NCI-H2196 (cell line): ENCODE data around the gene MOGAT2.
"Not testable (repeated sequence)": the region's sequence is repeated elsewhere in the genome, so short reads cannot be mapped to it uniquely, and the experiment has no call there.

Experiments
- DNase-seq: peaks from one replicate; lab custom pipeline; 2025; ENCODE audit not compliant: unreplicated experiment; lab: John Stamatoyannopoulos, UW

MOGAT2 gene

GRCh38 chr11:75718419-75719339 is 1.0 kb downstream of the MOGAT2 start:
- DNase-seq, result no peak

DNA sequence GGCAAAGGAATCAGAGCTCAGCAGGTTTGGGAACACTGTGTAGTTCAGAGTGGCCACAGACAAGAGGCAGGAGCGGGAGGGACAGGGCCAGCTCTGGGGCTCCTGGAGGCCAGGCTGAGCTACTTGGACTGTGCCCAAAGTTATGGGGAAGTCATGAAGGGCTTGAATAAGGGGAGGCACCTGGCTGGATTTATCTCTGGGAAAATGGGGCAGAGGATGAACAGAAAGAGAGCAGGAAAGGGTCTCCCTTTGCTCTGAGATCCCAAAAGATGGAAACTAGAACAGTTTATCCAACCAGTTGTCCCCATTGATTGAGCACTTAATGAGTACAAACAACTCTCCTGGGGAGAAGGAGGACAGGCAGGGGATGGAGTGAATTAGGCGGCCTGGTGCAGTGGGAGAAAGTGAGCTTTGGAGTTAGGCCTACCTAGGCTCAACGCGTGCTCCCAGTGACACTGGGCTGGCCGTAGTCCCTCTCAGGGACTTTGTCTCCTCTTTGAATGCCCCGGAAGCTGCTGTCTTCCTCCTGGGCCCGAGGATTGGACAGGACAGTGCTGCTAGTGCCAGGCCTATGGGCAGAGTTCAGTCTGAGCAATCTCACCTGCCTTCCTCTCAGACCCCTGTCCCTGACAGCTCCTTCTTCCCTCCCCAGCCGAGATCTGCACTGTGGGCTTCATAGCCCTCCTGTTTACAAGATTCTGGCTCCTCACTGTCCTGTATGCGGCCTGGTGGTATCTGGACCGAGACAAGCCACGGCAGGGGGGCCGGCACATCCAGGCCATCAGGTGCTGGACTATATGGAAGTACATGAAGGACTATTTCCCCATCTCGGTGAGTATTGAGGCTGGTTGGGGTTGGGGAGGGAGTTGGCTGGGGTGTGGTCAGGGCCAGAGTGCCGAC is 2.0 kb downstream of the MOGAT2 start:
- no peak for DNase-seq

GRCh38 chr11:75720639-75721038 is 3.0 kb downstream of the MOGAT2 start:
- DNase-seq, result no peak

DNA sequence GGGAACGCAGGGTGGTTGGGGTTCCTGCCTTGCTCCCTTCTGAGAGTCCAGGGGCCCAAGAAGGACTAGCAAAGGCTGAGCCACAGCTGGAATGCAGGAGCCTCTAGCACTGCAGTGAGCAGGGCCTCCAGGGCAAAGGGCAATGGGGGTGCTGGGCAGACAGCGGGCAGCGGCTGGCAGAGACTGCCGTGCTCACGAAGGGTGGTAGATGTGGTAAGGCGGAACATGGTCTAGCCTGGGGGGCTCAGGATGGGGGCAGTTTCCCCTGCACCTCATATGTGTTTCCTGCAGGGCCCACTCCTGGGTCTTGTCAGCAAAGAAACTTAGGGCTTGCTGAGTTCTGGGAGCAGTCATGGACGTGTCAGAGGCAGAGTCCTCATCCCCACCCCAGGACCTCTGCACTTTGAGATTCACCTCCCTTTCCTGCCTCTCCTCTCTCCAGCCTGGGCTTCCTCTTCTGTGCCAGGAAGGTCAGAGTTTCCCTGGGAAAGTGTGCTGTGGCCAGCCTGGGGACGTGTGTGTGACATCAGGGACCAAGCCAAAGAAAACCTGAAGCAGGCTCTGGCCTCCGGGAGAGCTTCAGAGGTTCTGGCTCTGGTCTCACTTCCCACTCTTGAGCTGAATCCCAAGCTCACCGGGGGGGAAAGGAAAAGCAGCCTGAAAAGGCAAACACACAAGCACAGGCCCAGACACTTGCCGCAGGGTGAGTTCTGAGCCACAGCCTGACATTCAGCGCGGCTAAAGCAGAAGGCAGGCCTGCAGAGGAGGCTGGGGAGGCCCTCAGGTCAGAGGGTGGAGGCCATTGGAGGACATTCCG is 4.4 kb downstream of the MOGAT2 start:
- no peak for DNase-seq

- DNase-seq, result no peak
Measured at GRCh38 chr11:75722669-75723042, 5.0 kb downstream of the MOGAT2 start.

GRCh38 chr11:75725547-75726320 is 8.1 kb downstream of the MOGAT2 start:
- no peak for DNase-seq

DNA sequence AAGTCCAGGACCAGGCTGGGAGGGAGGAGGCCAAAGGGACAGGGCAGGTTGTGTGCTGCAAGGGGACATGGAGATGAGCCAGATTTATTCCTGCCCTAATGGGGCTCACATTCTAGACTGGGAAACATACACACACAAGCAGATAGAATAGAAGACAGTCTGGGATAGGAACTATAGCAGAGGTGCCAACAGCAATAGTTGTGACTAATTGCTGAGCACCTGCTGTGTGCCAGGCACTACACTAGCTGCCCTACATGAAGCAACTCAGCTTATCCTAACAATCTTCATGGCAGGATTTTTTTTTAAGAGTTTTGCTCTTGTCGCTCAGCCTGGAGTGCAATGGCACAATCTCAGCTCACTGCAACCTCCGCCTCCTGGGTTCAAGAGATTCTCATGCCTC is 11.4 kb downstream of the MOGAT2 start:
- DNase-seq, result no peak

- no peak for DNase-seq
Measured at GRCh38 chr11:75731095-75731494, 13.5 kb downstream of the MOGAT2 start.

GRCh38 chr11:75733071-75733430 is 15.4 kb downstream of the MOGAT2 start:
- no peak for DNase-seq

DNA sequence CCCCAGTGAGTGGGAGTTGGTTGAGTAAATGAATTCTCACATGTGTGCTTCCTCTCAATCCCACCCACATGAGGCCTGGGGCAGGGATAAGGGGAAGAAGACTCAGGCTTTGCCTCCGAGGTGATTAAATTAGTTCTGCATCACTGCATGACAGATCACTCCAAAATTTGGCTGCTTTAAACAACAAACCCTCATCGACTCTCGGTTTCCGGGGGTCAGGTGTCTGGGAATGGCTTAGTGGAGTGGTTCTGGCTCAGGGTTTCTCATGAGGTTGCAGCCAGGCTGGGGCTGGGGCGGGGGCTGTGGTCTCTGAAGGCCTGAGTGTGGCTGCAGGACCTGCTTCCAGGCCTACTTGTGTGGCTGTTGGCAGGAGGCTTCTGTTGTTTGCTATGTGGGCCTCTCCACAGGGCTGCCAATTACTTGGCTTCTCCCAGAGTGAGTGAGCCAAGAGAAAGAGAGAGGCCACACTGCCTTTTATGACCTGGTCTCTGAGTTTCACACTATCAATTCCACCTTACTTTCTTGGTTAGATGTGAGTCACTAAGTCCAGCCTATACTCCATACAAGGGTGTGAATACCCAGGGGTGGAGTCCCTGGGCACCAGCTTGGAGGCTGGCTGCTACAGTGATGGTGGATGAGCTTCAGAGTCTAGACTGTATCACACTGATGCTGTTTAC is 15.9 kb downstream of the MOGAT2 start:
- peak; percentile 74 for DNase-seq

GRCh38 chr11:75734491-75735180 is 17.0 kb downstream of the MOGAT2 start:
- no peak for DNase-seq

- no peak for DNase-seq
Measured at GRCh38 chr11:75735181-75735845, 17.7 kb downstream of the MOGAT2 start.

DNA sequence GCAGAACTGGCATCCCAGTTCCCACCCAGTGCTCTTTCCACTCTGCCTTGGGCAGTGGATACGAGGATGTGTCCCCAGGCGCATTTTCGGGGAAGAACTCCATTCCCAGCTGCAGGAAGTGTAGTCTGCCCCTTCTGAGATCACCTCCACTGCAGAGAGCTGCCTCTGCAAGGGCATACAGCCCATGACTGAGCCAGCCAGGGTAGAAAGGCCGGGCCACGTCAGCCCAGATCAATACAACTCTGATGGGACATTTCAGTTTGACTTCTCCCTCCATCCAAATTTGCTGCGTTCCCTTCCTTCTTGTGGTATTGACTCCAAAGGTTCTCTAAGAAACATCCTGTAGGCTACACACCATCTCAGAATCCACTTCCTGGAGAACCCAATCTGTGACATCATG is 19.7 kb downstream of the MOGAT2 start:
- no peak for DNase-seq

DNA sequence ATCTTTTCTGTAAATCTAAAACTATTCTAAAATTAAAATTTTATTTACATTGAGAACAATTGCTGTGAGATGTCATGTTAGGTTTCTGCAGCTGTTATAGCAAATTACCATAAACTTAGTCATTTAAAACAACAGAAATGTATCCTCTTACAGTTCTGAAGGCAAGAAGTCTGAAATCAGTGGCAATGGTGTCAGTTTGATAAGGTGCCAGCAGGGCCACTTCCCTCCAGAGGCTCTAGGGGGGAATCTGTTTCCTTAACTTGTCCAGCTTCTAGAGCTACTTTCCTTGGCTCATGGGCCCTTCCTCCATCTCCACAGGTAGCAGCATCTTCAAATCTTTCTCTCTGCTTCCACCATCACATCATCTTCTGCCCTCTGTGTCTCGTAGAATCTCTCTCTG is 23.0 kb downstream of the MOGAT2 start:
- DNase-seq, result no peak

DNA sequence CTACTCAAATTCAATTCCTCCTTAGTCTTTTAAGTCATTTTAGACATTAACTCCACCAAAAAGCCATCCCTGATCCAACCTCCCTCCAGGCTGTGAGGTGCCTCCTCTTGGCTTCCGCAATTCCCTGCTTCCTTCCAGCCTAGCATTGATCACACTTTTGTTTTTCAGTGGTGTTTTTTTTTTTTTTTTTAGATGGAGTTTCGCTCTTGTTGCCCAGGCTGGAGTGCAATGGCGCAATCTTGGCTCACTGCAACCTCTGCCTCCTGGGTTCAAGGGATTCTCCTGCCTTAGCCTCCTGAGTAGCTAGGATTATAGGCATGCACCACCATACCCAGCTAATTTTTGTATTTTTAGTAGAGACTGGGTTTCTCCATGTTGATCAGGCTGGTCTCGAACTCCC is 25.5 kb downstream of the MOGAT2 start:
- DNase-seq, result not testable (repeated sequence)

GRCh38 chr11:75743711-75744563 is 26.3 kb downstream of the MOGAT2 start:
- DNase-seq, result no peak

DNA sequence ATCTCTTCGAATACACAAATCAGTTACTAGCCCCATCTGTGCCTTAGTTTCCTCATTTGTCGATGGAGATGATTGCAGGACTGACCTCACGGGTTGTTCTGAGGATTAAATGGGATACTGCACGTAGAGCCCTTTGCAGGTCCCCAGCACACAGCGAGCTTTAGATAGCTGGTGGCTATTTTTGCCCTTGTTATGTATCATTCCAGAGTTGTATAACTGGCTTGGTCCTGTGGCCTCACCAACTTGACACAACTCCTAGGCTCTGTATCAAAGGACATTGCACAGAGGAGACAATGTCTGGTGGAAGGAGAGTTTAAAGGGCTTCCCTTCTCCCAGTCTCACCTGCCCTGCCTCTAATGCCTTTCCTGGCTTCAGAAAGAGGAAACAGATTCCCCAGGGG is 28.2 kb downstream of the MOGAT2 start:
- no peak for DNase-seq
